ENCODE measurements around the gene IL36RN.

IL36RN gene

DNA sequence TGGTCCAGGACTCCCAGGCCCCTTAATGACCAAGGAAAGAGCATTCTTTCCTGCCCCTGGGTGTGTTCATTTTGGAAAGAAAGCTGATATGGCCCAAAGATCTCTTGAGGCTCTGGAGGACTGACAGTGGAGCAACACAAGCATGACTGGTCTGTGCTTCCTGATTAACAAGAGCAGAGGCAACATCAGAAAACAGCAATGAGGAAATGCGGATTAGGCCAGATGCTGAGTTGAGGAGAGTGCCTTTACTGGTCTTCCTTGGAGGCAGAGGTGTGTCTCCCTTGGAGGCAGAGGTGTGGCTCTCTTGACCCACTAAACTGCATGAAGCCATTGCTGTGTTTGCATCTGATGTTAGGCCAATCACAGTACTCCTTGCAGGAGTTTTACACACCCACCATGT lies 26.3 kb upstream of the IL36RN start:
- TF ChIP-seq, protein P1, sequence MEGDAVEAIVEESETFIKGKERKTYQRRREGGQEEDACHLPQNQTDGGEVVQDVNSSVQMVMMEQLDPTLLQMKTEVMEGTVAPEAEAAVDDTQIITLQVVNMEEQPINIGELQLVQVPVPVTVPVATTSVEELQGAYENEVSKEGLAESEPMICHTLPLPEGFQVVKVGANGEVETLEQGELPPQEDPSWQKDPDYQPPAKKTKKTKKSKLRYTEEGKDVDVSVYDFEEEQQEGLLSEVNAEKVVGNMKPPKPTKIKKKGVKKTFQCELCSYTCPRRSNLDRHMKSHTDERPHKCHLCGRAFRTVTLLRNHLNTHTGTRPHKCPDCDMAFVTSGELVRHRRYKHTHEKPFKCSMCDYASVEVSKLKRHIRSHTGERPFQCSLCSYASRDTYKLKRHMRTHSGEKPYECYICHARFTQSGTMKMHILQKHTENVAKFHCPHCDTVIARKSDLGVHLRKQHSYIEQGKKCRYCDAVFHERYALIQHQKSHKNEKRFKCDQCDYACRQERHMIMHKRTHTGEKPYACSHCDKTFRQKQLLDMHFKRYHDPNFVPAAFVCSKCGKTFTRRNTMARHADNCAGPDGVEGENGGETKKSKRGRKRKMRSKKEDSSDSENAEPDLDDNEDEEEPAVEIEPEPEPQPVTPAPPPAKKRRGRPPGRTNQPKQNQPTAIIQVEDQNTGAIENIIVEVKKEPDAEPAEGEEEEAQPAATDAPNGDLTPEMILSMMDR (IDR thresholded peaks at IDR 0.05) = no peak

DNA sequence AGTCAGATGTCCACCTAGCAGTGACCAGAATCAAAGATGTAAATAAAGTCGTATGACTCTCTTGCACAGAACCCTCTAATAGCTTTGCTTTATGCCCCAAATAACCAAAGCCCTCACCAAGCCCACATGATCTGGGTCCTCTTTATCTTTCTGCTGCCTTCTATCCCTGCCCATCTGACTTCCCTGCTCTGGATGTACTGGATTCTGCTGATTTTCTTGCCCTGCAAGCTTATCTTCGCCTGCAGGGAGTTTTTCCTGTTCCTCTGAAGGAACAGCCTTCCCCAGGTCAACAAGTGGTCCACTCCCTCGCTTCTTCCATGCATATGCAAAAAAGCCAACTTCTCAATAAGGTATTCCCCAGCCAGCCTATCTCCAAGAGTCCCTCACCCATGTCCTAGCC lies 25.0 kb upstream of the IL36RN start:
- TF ChIP-seq, protein P1 (IDR thresholded peaks at IDR 0.05) = no peak

DNA sequence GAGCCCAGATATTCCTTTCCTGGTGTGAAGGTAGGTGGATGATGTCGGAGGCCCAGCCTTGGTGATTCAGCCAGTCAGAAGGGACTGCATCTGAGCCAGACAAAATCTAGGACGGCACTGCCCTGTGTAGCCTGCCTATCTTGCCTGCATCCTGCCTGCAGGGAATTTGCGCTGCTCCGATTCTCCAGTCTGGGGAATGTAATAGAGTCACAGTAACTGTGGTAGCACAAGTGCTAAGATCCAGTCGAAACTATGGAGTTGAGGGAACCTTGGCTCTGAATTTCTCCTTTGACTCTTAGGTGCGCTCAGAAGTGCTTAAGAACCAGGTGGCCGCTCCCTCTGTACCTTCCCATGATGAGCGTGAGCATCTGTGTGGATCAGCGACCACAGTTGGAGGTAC lies 22.2 kb upstream of the IL36RN start:
- TF ChIP-seq, protein P1 (IDR thresholded peaks at IDR 0.05) = no peak

GRCh38 chr2:113038291-113038690 lies 20.7 kb upstream of the IL36RN start:
- TF ChIP-seq, protein P1 (IDR thresholded peaks at IDR 0.05) = no peak

DNA sequence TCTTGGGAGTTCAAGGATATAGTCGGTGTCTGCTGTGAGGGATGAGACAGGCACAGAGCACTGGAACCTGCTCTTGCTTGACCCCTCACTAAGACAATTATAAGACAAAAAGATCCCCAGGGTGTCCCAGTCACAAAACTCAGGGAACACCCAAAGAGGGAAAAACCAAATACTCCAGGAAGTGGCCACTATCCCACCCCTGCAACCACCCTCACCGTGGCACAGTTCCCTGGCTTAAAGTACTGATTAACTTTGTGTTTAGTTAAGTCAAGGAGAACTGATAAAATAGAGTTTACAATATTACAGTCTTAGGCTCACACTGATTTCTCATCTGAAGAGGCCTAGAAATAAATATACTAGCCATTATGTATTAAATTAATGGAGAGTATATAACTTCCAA lies 19.8 kb upstream of the IL36RN start:
- TF ChIP-seq, protein P1 (IDR thresholded peaks at IDR 0.05) = no peak

GRCh38 chr2:113039719-113040118 lies 19.3 kb upstream of the IL36RN start:
- TF ChIP-seq, protein P1 (IDR thresholded peaks at IDR 0.05) = no peak

- TF ChIP-seq, protein P1 (IDR thresholded peaks at IDR 0.05) = peak; percentile 24; the same call in 1 of the 2 replicates
Observed at GRCh38 chr2:113041871-113042270, 17.1 kb upstream of the IL36RN start.

DNA sequence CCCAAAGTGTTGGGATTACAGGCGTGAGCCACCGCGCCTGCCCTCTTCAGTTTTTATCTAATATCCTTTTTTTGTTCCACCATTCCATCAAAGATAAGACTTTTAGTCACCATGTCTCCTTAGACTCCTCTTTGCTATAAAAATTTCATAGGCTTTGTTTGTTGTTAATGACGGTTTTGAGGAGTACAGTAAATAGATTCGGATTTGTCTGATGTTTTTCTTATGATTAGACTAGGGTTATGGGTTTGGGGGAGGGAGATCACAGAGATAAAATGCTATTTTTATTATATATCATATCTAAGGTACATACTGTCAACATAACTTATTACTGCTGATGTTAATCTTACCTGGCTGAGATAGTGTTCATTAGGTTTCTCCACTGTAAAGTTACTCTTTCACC lies 12.5 kb upstream of the IL36RN start:
- TF ChIP-seq, protein P1 (IDR thresholded peaks at IDR 0.05) = no peak
